GM12873 (cell line): Measurements from ENCODE around the gene ZNF648.

Source experiments
- CTCF ChIP-seq: IDR thresholded peaks from 2 replicates; pipeline ENCODE4 v1.5.1; 2012; ENCODE audit warnings: low read depth, mild to moderate bottlenecking, moderate library complexity, low read length, control low read depth; ENCODE audit not compliant: insufficient read depth; ENCODE audit errors: missing control alignments

The ZNF648 gene

GRCh38 chr1:182086136-182086535 is 24.6 kb upstream of the ZNF648 start:
- TF ChIP-seq CTCF, result no peak

DNA sequence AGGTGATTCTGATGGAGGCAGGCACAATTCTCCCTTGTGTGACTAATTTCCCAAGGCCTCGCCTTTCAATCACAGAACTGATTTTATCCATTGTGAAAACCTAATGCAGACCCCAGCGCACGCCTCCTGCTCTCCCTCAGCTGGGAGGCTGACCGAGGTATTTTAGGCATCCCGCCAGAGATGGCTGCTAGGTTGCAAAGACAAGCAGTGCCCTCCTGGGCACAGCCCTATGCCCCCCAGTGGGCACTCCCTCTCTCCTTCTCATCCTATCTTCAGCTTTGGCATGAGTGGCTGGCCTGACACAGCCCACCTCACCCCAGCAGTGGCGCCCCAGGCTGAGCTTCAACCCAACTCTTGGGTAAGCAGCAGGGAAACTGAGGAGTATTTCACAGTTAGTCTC is 24.2 kb upstream of the ZNF648 start:
- no peak for TF ChIP-seq CTCF

DNA sequence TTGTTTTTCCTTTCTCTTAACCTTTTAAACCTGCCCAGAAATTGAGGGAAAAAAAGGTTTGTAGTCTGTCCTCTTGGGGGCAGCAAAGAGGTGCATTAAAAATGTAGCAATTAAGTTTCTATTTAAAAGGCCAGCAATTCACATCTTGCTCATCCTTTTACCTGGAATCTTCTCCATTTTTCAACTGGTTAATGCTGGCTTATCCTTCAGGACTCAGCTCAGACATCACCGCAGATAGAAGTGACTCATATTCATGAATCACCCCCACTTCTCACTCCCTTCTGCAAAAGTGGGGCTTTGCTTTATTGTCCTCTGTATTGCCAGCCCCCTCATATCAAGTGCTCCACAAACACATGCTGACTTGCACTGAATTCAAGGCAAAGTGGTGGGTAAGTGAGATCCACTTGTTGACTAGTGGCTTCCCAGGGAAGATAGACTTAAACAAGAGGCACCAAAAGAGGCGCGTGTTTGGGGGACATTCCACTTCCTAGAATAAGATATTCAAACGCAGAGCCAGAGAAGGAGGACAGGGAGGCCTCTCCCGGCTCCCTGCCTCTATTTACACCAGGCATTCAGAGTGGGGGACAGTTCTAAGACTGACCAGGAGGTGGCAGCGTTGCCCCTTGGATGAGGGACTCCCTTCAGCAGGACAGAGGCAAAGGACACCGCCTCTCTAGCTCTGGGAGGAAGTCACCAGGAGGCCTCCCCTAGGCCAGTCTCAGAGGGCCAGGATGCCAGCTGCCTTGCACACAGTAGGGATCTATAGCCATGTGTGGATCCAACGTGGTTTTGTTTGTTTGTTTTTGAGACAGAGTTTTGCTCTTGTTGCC is 23.2 kb upstream of the ZNF648 start:
- peak; percentile 82 for TF ChIP-seq CTCF

GRCh38 chr1:182083851-182084486 is 22.5 kb upstream of the ZNF648 start:
- TF ChIP-seq CTCF, result no peak

DNA sequence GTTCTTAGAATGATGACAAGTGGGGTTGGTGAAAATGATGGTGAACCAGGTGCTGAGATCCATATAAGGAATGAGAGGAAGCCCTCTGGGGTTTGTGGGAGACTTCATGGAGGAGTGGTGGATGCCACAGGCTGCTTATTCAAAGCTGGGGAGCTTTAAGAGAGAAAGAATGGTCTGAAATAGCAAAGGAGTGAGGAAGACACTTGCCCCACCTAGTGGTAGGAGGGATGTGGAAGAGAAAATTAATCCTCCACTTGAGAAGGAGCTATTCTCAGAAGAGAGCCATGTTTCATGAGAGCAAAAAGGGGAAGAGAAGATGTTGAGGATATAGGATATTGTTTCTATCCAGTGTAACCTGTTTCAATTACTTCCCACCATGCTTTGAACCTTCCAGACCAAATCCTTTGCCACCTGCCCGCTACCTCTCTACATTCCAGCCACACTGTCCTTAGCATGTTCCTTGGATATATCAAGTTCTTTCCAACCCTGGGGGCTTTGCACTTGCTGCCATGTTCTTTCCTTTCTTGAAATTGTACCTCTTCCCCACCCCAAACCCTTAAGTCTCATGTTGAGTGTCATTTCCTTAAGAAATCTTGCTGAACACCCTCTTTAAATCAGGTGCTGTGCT is 19.6 kb upstream of the ZNF648 start:
- TF ChIP-seq CTCF, result peak; percentile 77

DNA sequence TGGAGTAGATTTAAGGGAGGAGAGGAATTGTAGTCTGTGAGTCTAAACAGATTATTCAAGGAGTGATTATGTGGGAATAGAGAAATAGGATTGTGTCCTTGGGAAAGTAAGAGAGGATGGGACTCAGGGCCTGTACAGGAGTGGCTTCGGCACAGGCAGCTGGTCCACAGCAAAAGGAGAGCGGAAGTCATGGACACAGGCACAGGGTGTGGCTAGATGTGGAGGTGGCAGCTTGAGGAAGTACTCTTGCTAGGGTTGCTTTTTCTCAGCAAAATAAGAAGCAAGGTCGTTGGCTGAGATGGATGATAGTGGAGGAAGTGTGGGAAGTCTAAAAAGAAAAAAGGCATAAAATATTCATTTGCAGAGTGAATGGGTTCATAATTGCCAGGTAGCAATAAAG is 18.5 kb upstream of the ZNF648 start:
- no peak for TF ChIP-seq CTCF

DNA sequence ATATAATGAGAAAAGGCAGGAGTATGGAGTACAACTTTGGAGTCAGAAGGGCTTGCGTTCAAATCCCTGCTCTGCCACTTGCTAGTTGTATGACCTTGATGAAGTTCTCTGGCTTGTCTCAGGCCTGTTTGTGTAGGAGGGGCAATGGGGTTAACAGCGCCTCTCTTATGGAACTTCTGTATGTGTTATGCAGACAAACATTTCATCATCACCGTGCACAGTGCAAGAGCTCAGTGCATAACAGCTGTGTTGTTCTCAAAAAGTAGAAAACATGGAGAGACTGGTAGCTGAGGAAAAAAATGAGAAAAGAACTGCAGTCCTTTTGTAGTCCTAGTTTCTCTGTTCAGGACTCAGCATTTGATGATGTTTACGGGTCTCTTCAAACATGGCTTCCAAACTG is 10.4 kb upstream of the ZNF648 start:
- no peak for TF ChIP-seq CTCF
